ENCODE measurements around the gene TSPAN9. TPM values are rescaled to one million over a fixed set of nuclear protein-coding genes. Genes with fewer than 3 reads are reported as not detected.

TSPAN9 gene
- total and polyA plus RNA-seq, 3 donors from 2014 or later: 14.2 to 23.5 (median 19.8) TPM

- 74 to 83% methylated on average over 15 to 19 of the region's 19 CpGs for WGBS, 2 donors
- DNase-seq: peak; percentile 65
- intact Hi-C loops (cut with DNase I; ENCODE audit: low total_unique reads): loop anchor here (5.0 to 10.0 kb wide), 2 partner anchors 61 to 142 kb away; partner anchors contain the start of gene TSPAN9
- Histone ChIP-seq H3K27ac (no peak overlapping the region), H3K9me3 (no peaks in the 10 kb centered on the region), H3K4me1 (peaks cover 18% of the 10 kb centered on the region), H3K36me3 (ENCODE audit: low read depth, missing control alignments) (no peaks in the 10 kb centered on the region), H3K27me3 (no peaks in the 10 kb centered on the region), H3K4me3 (no peak overlapping the region)
- TF ChIP-seq CTCF (IDR thresholded peaks at IDR 0.05) (peak; percentile 66 to 85 (median 80)), POLR2A (IDR thresholded peaks at IDR 0.05) (no peak)
Observed at GRCh38 chr12:3135522-3136461, 58.6 kb downstream of the TSPAN9 start.

GRCh38 chr12:3136641-3137267 is 59.6 kb downstream of the TSPAN9 start:
- Histone ChIP-seq H3K9me3 (no peaks in the 10 kb centered on the region), H3K4me1 (peaks cover 15% of the 10 kb centered on the region), H3K27me3 (no peaks in the 10 kb centered on the region), H3K4me3 (no peak overlapping the region), H3K36me3 (ENCODE audit: low read depth, missing control alignments) (no peaks in the 10 kb centered on the region), H3K27ac (no peak overlapping the region)
- WGBS, 2 donors: 89 to 90% methylated on average over 10 to 11 of the region's 12 CpGs
- intact Hi-C loops (cut with DNase I; ENCODE audit: low total_unique reads): loop anchor here (5.0 to 10.0 kb wide), 2 partner anchors 62 to 141 kb away; partner anchors contain the start of gene TSPAN9
- no peak for TF ChIP-seq CTCF (IDR thresholded peaks at IDR 0.05)
- no peak for TF ChIP-seq POLR2A (IDR thresholded peaks at IDR 0.05)
- no peak for DNase-seq

- Histone ChIP-seq H3K9me3 (no peaks in the 10 kb centered on the region), H3K4me3 (no peak overlapping the region), H3K36me3 (ENCODE audit: low read depth, missing control alignments) (no peaks in the 10 kb centered on the region), H3K4me1 (peaks cover 15% of the 10 kb centered on the region), H3K27me3 (no peaks in the 10 kb centered on the region), H3K27ac (no peak overlapping the region)
- TF ChIP-seq POLR2A (IDR thresholded peaks at IDR 0.05) (no peak), CTCF (IDR thresholded peaks at IDR 0.05) (no peak)
- 42 to 54% methylated on average over 8 of the region's 8 CpGs for WGBS, 2 donors
- intact Hi-C loops (cut with DNase I; ENCODE audit: low total_unique reads): loop anchor here (5.0 to 10.0 kb wide), 2 partner anchors 63 to 140 kb away; partner anchors contain the start of gene TSPAN9
- DNase-seq: peak; percentile 56
Observed at GRCh38 chr12:3137268-3137781, 60.1 kb downstream of the TSPAN9 start.

GRCh38 chr12:3137814-3138445 is 60.8 kb downstream of the TSPAN9 start:
- intact Hi-C loops (cut with DNase I; ENCODE audit: low total_unique reads): loop anchor here (5.0 to 10.0 kb wide), 2 partner anchors 63 to 139 kb away; partner anchors contain the start of gene TSPAN9
- Histone ChIP-seq H3K36me3 (ENCODE audit: low read depth, missing control alignments) (no peaks in the 10 kb centered on the region), H3K27me3 (no peaks in the 10 kb centered on the region), H3K9me3 (no peaks in the 10 kb centered on the region), H3K4me1 (peaks cover 11% of the 10 kb centered on the region), H3K4me3 (no peak overlapping the region), H3K27ac (no peak overlapping the region)
- DNase-seq: no peak
- no peak for TF ChIP-seq CTCF (IDR thresholded peaks at IDR 0.05)
- TF ChIP-seq POLR2A (IDR thresholded peaks at IDR 0.05): no peak
- WGBS, 2 donors: 81 to 89% methylated on average over 13 to 17 of the region's 17 CpGs

Data from testis (tissue), 3 donors.